DND-41 (cell line): ENCODE data around the gene TMEM51.

Experiments
- EZH2 ChIP-seq: IDR thresholded peaks from 3 replicates; pipeline ENCODE4 v1.6.1; 2012; ENCODE audit warnings: borderline replicate concordance, low read depth, mild to moderate bottlenecking, moderate library complexity, low read length, inconsistent platforms; ENCODE audit not compliant: severe bottlenecking
- TF ChIP-seq, protein P1 (sequence below): IDR thresholded peaks from 2 replicates; pipeline ENCODE4 v1.5.1; 2012; ENCODE audit warnings: borderline replicate concordance, low read length, moderate library complexity, mild to moderate bottlenecking; ENCODE audit not compliant: poor library complexity, severe bottlenecking; ENCODE audit errors: extremely low read depth

DNA sequence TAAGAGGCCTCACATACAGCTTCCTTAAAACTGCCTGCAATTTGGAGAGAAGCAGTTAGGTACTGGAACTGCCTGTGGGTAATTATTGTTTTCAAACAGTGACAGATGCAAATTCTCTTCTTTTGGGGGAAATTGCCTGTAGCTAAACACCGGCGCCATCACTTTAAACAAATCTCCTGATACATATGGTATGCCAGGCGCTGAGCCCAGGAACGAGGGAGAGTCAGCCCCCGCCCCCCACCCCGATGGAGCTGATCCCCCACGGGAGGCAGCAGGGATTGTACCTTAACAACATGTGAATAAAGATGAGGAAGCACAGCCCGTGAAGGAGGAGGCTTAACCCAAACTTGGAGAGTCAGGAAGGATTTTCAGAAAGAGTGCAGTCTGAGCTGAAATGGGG, 7.1 kb downstream of the TMEM51 start:
- TF ChIP-seq, protein P1, sequence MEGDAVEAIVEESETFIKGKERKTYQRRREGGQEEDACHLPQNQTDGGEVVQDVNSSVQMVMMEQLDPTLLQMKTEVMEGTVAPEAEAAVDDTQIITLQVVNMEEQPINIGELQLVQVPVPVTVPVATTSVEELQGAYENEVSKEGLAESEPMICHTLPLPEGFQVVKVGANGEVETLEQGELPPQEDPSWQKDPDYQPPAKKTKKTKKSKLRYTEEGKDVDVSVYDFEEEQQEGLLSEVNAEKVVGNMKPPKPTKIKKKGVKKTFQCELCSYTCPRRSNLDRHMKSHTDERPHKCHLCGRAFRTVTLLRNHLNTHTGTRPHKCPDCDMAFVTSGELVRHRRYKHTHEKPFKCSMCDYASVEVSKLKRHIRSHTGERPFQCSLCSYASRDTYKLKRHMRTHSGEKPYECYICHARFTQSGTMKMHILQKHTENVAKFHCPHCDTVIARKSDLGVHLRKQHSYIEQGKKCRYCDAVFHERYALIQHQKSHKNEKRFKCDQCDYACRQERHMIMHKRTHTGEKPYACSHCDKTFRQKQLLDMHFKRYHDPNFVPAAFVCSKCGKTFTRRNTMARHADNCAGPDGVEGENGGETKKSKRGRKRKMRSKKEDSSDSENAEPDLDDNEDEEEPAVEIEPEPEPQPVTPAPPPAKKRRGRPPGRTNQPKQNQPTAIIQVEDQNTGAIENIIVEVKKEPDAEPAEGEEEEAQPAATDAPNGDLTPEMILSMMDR = no peak
- no peak for TF ChIP-seq EZH2
